HepG2 (cell line): ENCODE measurements around the gene RINL. TPM values are rescaled to one million over a fixed set of nuclear protein-coding genes. Genes with fewer than 3 reads are reported as not detected.

Experiments used
- ARID3A ChIP-seq: IDR thresholded peaks from 2 replicates; pipeline ENCODE4 v1.6.1; 2012; ENCODE audit warnings: low read depth, low read length, improper control_type of control experiment
- ESRRA ChIP-seq: sonication (generic); formaldehyde crosslinking; IDR thresholded peaks from 2 replicates; pipeline ENCODE4 v1.5.1; 2020; ENCODE audit warnings: mild to moderate bottlenecking, low read depth, missing genetic modification reagents
- EZH2 ChIP-seq: conservative IDR thresholded peaks from 2 replicates; pipeline ENCODE4 v1.6.1; 2012; ENCODE audit warnings: mild to moderate bottlenecking, low read depth, low read length, moderate library complexity
- FIP1L1 ChIP-seq: fragments of 200-400 bp; formaldehyde crosslinking; IDR thresholded peaks from 2 replicates; pipeline ENCODE4 v1.6.1; 2018; ENCODE audit warnings: low read depth, mild to moderate bottlenecking, low read length, moderate library complexity, borderline replicate concordance; ENCODE audit not compliant: insufficient read depth
- GRHL1 ChIP-seq: sonication (generic); formaldehyde crosslinking; conservative IDR thresholded peaks from 2 replicates; pipeline ENCODE4 v1.8.0; 2022; ENCODE audit warnings: missing genetic modification reagents
- HINFP ChIP-seq: sonication (generic); formaldehyde crosslinking; IDR thresholded peaks from 2 replicates; pipeline ENCODE4 v1.4.0; 2020; ENCODE audit warnings: low read depth, mild to moderate bottlenecking, missing genetic modification reagents
- KMT2B ChIP-seq: IDR thresholded peaks from 2 replicates; pipeline ENCODE4 v1.6.1; 2016; ENCODE audit warnings: missing genetic modification reagents, missing compliant biosample characterization
- MIER3 ChIP-seq: IDR thresholded peaks from 2 replicates; pipeline ENCODE4 v1.6.1; 2016; ENCODE audit warnings: missing compliant biosample characterization, borderline replicate concordance
- ZNF788 ChIP-seq: sonication (generic); formaldehyde crosslinking; IDR thresholded peaks from 2 replicates; pipeline ENCODE4 v1.5.0; 2020; ENCODE audit warnings: mild to moderate bottlenecking, missing genetic modification reagents, borderline replicate concordance
- ZSCAN31 ChIP-seq: sonication (generic); formaldehyde crosslinking; IDR thresholded peaks from 2 replicates; pipeline ENCODE4 v1.5.0; 2020; ENCODE audit warnings: low read depth, mild to moderate bottlenecking, missing genetic modification reagents
- polyA plus RNA-seq, 8 experiments: library from polyadenylated mRNA; depleted of rRNA in 3 of 8; stranded (reverse) in 7 of 8; unstranded in 1 of 8; fragments of >200 nt; fragmentation: Illumina TruSeq in 4 of 8; extraction: Trizol in 4 of 8; gene quantifications; 2 replicates each; pipeline versions ENCODE4 v1.2.1 to v1.2.3, GENCODE V29; 2011 to 2016; ENCODE audit warnings: low read depth in 4 of 8, missing spikeins in 1 of 8, mixed read lengths in 1 of 8; ENCODE audit not compliant: insufficient read depth in 1 of 8
- total RNA-seq, 5 experiments: library from RNA; depleted of rRNA; stranded (reverse); fragments of >200 nt; fragmentation: Illumina TruSeq; extraction: Trizol; gene quantifications; 2 replicates each; pipeline ENCODE4 v1.2.3, GENCODE V29; 2016; ENCODE audit warnings: low read depth in 1 of 5

The RINL gene
- total and polyA plus RNA-seq, 2 of the 13 experiments (the other 11 are each of a cell fraction or from before 2014, with no cell fraction given) = 11.4 to 18.0 TPM

DNA sequence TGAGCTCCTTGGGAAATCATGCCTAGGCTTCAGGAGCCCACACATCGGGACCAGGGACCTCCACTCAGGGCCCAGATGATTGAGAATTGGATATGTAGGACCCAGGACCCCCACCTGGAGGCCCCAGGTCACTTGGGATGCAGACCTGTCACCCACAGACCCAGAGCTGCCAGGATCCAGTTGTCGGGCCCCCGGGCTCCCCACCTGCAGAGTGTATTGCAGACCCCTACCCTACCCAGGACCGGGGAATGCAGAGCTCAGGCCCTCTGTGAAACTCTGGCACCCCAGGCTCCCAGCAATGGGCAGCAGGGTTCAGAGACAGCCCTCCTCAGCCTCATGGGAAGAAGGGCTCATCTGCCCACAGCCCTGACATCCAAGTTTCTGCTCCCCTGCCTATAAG lies 27.5 kb upstream of the RINL start (continued):
- TF ChIP-seq EZH2 = no peak
- TF ChIP-seq ESRRA (CRISPR knock-in tag) = no peak
- TF ChIP-seq GRHL1 (CRISPR knock-in tag) = no peak
- TF ChIP-seq ZNF788 (CRISPR knock-in tag) = no peak
- TF ChIP-seq KMT2B (CRISPR knock-in tag) = no peak
- no peak for TF ChIP-seq HINFP
- TF ChIP-seq MIER3 (CRISPR knock-in tag) = no peak
- no peak for TF ChIP-seq ARID3A
- no peak for TF ChIP-seq ZSCAN31 (CRISPR knock-in tag)
- no peak for TF ChIP-seq FIP1L1
